Ramos (cell line): ENCODE data around the gene FGGY.

ENCODE experiments used
- in situ Hi-C: fragments of 300-500 bp; cut with MboI; formaldehyde crosslinking; loops from one replicate; pipeline ENCODE4 v1.14.3; 2022; ENCODE audit warnings: low sequenced_read_pairs; ENCODE audit not compliant: unreplicated experiment

Gene FGGY

DNA sequence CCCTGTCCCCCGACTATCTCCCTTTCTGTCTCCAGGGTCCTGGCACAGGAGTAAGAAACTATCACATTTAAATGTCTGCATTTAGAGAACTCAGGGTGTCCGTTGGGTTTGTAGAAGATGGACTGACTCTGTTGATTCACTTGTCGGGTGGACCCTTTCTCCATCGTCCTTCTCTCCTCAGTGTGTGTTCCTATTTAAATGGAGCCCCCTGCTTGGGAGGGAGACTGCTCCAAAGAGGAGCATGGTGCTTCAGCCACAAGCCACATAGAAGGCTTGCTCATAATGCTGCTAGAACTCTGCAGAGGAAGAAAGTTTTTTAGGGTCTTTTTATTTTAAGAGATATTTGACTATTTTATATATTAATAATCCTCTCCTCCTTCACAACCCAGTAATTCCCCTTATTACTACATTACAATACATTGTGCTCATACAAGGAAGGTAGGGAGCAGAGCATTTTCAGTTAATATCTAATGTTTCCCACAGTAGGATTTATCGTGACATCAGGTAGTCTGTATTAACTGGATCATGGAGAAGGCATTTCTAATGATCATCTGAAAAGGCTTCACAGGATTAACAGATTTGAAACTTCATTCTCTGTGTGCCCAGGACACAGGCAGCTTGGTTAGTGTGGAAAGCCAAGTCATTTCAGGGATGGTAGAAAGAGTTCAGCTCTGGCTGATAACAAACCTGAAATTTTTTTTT lies 13.8 kb downstream of the FGGY start:
- in situ Hi-C loops: no loop called here

DNA sequence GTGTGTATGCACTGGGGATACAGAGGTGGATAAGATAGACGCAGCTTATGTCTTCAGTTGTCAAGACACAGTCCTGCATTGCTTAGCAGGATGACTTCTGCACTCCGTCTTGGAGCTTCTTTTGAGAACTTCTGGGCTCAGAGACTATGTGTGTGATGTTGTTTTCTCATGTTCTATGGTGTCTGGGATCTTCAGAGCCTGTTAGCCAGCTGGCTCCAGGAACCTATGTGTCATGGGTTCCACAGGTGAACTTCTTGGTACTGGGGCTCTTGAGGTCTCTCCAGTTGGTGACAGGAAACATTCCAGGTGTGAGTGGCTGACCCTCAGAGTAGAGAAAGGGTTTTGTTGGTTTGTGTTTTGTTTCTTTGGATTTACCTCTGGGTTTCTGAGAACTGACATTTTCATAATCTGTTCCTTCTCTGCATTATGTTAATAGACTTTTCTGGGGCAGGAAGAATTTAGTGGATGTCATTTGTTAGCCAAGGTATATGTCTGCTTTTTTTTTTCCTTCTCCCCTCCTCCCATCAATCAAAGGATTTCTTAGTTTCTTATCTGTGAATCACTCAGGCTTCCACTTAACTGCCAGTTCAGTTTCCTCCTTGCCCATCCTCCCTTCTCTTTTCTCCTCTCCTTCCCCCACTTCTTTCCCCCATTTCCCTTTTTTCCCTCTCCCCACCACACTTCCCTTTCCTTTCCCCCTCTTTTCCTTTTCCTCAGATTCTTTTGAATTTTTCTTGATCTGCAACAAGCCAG lies 18.1 kb downstream of the FGGY start:
- in situ Hi-C loops: no loop called here

DNA sequence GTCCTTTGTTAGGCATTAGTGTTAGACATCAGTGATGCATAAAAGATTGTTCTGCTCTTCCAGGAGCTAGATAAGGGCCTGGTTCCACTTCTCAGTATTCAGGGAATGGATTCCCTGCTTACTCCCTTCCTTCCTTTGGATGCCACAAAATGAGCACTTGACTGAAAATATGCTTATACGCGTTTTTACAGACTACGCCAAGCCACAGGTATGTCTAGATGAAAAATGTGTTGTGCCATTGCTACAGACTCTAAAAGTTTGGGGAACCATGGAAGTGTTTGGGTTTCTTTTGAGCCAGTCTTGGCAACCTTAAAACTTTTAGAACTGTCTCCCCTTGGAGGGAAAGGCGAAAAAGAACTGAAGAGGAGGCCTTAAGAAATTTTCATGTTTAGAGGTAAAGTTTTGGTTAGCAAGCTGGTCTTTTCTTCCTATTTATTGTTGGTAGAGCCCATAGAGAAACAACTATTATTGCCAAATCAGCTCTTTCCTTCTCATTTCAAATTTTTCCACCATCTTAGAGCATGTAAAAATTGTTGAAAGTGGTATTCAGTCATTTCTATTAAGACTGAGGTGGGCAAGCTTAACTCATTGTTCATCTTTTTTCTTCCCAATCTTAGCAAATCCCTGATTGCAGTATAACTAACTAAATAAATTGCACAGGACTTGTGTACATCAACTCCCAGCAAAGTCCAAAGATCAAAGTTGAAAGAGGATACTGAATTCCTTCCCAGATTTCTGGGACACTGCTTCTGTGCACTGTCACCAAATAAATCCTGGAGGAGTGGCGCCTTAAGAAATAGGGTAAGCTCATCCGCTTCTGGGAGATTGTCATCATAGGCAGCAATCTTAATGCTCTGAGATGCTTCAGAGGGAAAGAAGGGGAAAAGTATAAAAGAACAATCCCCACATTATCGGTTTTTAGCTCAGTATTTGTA lies 18.9 kb downstream of the FGGY start:
- in situ Hi-C loops: no loop called here

DNA sequence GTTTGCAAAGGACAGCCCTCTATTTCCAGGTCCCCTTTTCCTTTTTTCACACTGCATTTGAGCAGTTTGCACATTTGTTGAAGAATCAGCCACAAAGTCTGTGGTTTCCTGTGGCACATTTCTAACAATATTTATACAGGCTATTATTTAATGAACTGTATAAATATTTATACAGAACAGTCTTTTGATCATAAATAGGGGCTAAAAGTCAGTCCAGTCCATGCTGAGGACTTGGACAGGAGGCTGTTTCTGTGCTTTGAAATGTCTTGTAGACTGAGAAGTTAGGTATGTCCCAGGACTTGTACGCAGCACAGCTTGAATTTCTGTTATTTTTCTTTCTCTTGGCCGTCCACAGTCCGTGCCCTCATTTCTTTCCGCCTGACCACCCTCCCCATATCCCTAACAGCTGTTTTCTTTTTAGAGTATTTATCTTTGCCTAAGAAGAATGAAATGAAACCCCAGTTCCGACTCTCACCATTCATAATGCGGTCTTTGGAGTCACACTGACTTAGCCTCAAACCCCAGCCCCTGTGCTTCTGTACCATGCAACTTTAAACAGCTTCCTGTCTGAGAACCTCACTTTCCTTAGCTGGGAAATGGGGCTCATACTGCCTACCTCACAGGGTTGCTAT lies 19.7 kb downstream of the FGGY start:
- in situ Hi-C loops: no loop called here

DNA sequence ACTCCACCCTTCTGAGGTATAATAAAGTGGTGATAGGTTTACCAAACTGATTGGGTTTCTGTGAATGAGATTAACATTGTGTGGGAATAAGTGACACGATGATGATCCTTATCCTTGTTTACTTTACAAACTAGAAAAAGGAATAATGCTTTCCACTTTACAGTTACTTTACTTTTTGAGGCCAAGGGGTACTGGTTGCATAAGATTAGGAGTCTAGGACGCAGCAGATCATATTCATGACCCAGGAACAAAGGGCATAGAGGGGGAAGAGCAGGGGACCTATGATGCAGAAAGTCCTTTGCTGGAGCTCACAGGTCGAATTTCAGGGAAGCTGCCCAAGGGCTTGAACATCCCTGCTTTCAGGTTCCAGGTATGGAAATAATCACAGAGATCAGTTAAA lies 20.4 kb downstream of the FGGY start:
- in situ Hi-C loops: no loop called here

DNA sequence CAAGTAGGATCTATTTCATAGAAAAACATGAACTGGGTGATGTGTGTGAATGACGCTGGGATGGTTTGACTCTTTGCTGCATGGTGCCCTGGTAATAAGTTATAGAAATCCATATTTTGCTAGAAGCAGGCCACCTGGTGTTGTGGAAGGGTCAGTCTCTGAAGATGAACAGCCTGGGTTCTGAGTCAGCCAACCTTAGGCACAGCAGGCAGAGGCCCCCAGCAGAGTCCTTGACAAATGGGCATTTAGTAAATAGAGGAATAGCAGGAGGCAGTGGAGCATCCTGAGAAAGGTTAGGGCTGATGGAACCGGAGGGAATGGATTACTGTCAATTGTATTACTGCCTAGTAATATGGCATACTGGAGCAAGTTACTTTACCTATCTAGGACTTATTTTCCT lies 20.9 kb downstream of the FGGY start:
- in situ Hi-C loops: no loop called here

DNA sequence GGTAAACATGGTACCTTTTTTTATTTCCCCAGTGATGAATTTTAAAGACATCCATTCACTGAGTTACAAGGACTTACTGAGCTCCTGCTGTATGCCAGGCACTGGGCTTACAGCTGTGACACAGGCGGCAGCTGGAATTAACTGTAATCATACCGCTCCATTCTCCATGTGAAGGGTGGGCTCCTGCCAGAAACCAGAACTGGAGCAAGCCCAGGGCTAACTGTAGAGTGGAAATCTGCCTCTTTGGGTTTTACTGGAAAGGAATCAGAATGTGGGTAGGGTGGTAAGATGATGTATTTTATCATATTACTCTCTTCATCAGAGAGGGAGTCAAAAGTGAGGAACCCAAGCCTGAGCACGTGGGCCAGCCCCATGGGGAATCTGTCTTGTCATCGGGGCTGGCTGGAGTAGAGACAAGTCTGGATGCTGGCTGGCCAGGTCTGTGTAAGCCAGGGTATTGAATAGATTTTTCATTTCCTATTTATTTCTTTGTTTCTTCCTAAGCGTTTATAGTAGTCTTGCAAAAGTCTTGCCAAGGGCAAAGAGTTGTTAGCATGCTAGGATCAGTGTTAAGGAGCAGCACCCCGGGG lies 21.5 kb downstream of the FGGY start:
- in situ Hi-C loops: no loop called here

DNA sequence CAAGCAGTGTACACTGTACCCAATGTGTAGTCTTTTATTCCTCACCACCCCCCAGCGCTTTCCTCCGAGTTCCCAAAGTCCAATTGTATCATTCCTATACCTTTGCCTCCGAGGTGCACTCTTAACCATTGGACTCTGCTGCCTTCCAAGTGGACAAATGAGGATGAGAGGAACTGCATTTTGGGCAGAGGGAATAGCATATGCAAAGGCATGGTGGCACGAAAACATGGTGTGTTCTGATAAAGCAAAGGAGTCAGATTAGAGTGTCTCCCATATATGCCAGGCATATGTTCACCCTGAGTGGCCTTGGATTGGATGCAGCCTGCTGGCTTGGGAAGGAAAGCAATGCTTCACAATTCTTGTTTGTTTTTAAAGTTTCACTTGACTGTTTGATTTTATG lies 25.5 kb downstream of the FGGY start:
- in situ Hi-C loops: no loop called here

DNA sequence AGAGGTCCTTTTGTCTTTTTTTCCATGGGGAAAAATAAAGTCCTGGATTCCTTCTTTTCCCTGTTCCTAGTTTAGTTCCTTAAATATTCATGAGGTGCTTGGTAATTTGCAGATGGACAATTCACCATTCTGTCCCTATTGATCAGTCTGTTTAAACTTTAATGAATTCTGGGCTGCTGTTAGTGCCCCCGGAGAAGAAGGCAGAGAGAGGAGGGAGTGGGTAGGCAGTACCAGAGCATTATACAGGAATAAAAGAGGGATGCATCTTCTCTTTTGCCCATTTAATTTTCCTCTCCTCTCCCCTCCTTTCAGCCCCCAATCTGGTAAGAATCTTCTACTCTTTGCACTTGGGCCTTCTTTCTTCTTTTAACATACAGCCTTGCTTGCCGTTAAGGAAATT lies 25.9 kb downstream of the FGGY start:
- in situ Hi-C loops: no loop called here

DNA sequence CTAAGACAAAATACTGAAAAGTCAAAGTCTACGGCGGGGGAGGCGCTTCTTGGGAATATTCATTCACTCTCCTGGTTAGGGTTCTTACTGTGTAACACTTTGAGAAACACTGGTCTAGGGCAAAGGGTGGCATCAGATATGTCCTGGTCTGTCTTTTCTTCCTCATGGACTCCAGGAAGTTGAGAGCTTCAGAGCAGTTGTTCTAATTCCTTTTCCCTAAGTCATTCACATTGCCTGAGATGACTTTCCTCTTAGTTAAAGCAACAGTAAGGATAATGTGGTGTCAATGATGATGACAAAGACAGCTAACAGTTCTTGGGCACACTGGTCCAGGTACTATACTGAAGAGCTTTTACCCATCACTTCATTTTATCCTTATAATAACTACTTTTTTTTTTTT lies 27.0 kb downstream of the FGGY start:
- in situ Hi-C loops: no loop called here

DNA sequence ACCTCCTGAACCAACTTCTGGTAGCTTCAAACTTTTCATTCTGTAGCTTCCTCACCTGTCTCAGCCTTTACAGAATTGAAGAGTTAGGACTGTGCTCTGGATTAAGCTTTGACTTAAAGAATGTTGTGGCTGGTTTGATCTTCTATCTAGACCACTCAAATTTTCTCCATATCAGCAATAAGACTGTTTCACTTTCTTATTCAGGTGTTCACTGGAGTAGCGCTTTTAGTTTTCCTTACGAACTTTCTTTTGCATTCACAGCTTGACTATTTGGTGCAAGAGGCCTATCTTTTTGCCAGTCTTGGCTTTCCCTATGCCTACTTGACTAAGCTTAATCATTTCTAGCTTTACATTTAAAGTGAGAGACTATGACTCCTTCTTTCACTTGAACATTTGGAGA lies 31.5 kb downstream of the FGGY start:
- in situ Hi-C loops: no loop called here

DNA sequence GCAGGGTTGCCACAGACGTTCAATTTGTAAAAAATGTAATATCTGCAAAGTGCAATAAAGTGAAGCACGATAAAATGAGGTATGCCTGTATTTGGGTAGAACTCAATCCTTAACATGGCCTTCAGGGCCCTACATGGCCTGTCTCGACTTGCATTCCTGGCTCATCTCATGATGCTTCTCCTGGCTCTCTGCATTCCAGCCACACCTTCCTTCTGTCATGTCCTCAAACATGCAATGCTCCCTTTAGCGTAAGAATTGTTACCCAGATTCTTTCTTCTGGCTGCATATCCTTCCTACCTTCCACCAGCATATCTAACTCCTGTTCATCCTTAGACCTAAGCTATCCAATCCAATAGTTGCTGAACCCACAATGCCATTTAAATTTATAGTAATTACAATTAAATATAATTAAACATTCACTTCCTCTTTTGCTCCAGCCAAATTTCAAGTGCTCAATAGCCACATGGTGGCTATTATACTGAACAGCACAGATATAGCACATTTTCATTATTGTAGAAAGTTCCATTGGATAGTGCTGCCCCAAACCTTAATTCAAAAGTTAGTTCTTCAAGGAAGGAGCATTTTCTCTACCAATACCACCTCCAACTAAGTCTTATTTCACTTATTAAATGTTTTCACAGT lies 32.6 kb downstream of the FGGY start:
- in situ Hi-C loops: no loop called here

DNA sequence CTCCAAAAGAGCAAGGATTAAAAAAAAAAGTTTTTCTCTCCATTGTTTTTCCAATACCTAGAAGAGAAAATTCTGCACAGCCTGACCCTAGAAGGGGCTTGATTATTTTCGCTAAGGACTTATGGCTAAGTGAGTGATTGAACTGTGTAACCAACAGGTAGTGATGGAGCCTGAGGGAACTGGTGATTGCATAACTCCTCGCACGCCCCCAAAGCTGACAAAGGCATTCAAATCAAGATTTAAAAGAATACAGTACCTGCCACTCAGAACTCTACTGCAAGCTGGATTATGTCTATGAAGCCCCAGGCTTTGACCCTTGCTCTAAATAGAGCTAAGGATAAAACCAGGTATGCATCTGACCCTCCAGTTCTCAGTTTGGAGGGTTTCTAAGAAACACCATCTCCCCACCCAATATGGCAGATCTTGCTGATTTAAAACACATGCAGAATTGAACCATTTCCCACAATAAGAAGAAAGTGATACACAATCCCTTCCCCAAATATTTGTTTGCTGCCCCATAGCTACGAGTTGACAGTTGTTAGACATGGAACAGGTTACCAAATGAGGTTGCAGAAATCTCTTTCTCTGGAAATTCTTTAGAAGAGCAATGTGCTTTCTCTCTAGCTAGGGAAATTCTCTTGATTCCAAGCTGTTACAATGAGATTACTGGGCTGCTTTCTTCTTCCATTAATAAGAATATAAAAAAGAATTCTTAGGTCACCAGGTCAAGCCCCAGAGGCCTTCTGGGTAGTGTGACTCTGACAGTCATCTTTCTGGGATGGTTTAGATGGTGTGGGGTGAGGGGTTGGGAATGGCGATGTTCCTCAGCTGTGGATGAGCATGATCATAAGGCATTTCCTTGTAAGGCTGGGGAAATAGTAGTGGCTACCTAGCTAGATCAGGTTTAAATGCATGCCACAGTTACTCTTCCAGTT lies 35.1 kb downstream of the FGGY start:
- in situ Hi-C loops: no loop called here

DNA sequence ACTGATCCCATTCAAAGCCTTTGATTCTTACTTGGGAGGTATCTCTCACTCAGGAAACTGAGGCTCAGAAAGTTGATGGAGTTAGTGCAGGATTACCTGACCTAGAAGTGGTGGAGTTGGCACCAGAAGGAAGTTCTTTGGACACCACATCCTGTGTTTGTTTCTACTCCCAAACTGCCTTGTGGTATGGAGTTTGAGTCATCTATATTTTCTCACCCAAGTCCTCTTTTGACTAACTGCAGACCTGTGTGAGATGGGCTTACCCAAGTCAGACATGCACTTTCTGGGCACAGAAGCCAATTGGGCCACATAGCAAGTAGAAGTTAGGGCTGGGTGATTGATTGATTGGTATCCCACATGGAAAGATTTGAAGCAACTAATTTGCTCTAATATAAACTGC lies 36.1 kb downstream of the FGGY start:
- in situ Hi-C loops: no loop called here

DNA sequence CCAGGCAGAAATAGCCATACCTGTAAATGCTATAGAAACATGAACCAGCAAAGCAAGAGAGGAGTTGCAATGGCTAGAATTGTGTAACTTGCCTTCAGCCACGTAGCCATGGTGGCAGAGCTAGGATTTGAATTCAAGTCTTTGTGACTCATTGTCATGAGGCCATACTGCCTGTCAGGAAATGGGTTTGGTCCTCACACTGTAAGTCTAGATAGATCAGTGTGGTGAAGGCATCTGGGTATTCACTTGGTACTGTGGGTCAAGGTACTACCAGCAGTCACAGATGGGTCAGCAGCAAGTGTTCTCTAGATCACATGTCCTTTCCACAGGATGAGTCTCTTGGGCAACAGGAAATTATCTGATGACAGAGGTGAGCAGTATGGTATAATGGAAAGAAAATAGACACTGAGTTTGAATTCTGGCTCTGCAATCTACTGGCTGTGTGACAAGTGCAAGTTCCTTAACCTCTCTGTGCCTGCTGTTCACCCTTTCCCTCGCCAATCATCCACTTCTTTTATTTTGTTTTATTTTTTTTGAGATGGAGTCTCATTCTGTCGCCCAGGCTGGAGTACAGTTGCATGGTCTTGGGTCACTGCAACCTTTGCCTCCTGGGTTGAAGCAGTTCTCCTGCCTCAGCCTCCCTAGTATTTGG lies 36.9 kb downstream of the FGGY start:
- in situ Hi-C loops: no loop called here

DNA sequence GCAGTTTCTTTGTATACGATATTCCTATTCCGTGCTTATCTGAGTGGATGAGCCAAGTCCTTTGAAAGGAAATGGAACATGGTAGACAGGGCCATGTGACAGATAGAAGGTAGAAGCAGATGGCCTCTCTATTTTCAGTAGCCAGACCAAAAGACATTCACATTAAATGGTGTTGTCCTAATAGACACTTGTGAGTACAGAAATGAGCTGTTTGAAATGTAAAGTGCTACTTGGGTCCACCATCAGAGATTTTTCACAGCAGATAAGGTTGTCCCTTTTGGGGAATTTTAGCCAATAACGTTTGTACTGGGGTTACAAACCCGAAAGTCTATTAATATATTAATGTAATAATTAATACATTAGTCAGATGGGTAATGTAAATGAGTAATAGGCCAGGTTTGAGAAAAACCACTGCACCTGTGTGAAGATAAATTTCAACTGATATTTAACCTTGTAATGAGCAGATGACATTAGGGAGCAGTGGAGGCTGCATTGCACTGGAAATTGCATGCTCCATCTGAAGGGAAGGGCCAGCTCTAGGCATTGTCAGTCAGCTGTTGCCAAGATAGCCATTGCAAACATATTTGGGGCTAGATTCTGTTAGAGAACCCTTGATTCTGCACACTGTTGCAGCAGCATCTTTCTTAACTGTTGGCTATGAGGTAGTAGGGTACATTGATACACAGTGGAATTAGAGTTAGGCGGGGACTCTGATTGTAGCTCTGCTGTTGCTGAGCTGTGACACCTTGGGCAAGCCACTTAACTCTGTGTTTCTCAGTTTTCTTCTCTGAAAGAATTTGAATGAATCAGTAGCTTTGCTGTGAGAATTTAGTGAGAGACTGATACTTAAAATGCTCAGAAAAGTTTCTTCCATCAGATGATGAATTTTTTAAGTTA lies 43.8 kb downstream of the FGGY start:
- in situ Hi-C loops: no loop called here
